HG02938 (cell line): ENCODE measurements around the gene ALKBH2.
"Not testable (repeated sequence)": the region's sequence is repeated elsewhere in the genome, so short reads cannot be mapped to it uniquely, and the experiment has no call there.

ENCODE experiments used
- ATAC-seq: cut with Tn5 transposase; IDR thresholded peaks from one replicate; pipeline ENCODE4 v1.9.1; 2021; ENCODE audit warnings: mild to moderate bottlenecking, moderate library complexity; ENCODE audit not compliant: unreplicated experiment

Gene ALKBH2

DNA sequence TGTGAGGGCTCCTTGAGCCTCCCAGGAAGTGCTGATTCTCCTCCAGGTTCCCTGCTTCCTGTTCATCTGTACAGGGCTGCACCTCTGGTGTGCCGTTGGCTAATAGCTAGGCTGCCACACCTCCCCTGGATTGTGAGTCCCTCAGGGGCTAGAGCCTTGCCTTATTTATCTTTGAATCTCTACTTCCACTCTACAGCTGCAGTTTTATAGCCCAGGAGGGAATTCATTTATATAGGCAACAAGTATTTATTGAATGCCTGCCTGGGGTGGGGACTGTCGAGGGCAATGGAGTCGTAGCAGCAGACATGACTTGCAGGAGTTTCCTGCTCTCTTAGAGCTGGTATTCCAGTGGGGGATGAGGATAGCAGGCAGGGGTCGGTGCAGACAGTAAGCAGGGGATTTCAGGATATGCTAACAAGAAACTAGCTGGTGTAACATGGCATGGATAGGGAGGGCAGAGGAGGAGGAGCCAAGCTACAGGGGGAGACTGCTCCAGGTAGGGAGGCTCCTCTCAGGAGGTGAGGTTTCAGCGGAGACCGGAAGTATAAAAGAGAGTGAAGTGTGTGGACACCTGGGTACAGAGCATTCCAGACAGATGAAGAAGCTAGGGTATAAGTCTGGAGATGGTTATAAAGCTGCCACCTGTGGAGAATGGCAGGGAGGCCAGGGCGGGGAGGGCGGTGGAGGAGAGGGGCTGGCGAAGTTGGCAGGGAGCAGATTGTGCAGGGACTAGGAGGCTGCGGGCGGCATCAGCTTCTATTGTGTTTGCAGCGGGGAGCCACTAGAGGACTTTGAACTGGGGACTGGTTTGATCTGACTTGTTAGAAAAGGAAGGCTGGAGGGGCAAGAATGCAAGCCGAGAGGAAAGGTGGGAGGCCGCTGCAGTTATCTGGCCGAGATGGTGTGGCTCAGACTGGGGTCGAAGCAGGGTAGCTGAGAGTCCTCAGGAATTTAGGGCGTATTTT lies 23.7 kb downstream of the ALKBH2 start:
- no peak for ATAC-seq

DNA sequence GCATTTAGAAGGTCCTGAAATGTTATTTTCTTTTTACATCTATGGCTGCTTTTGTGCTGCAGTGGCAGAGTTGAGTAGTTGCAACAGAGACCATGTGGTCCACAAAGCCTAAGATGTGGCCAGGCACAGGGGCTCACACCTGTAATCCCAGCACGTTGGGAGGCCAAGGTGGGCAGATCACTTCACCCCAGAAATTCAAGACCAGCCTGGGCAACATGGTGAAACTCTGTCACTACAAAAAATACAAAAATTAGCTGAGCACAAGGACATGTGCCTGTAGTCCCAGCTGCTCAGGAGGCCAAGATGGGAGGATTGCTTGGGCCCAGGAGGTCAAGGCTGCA lies 27.4 kb downstream of the ALKBH2 start:
- no peak for ATAC-seq

- ATAC-seq, result no peak
Measured at GRCh38 chr12:109065154-109065852, 28.0 kb downstream of the ALKBH2 start.

- no peak for ATAC-seq
Measured at GRCh38 chr12:109064143-109064542, 29.1 kb downstream of the ALKBH2 start.

GRCh38 chr12:109058773-109059172 lies 34.5 kb downstream of the ALKBH2 start:
- ATAC-seq, result no peak

DNA sequence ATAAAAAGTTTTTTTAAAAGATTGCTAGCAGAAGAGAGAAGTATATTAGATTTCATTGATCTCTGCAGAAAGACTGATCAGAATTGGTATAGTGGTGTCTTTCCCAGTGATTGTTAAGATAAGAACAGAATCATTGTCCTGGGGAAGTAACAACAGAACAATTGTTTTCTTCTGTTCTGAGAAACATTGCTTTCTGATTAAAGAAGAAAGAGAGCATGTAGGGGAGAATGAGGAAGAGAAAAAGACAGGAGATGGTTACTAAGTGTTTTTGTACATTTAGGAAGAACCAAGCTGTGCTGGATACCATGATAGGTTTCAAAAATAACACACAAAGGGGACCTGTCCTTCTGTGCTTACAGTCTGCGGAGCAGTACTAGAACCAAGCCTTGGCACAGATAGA lies 35.9 kb downstream of the ALKBH2 start:
- no peak for ATAC-seq

DNA sequence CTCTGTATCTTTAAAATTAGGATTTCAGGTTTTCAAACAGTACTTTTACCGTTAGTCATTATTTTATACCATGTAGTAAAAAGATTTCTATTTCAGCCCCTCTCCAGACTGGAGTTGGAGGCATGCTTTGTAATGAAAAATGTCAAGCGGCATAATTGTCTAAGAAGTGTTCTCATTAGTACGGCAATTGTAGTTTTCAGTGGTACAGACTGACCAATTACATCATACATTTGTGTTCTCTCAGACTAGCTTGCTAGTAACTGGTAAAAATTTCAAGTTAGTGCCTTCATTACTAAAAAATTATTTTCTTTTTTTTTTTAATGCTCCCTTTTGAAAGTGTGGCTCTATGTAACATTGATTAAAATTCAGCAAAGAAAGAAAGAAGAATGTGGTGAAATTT lies 36.4 kb downstream of the ALKBH2 start:
- ATAC-seq, result no peak

- no peak for ATAC-seq
Measured at GRCh38 chr12:109054520-109054919, 38.8 kb downstream of the ALKBH2 start.

DNA sequence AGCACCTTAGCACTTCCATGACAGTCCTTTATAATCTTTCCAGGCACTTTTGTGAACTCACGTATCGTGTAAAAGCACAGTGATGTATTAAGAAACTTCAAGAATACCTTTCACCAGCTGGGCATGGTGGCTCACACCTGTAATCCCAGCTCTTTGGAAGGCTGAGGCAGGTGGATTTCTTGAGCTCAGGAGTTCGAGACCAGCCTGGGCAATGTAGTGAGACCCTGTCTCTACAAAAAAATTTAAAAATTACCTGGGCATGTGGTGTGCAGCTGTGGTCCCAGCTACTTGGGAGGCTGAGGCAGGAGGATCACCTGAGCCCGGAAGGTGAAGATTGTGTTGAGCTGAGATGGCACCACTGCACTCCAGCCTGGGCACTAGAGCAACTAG lies 39.2 kb downstream of the ALKBH2 start:
- not testable (repeated sequence) for ATAC-seq

- peak; percentile 47 for ATAC-seq
Measured at GRCh38 chr12:109053382-109054123, 39.7 kb downstream of the ALKBH2 start.

DNA sequence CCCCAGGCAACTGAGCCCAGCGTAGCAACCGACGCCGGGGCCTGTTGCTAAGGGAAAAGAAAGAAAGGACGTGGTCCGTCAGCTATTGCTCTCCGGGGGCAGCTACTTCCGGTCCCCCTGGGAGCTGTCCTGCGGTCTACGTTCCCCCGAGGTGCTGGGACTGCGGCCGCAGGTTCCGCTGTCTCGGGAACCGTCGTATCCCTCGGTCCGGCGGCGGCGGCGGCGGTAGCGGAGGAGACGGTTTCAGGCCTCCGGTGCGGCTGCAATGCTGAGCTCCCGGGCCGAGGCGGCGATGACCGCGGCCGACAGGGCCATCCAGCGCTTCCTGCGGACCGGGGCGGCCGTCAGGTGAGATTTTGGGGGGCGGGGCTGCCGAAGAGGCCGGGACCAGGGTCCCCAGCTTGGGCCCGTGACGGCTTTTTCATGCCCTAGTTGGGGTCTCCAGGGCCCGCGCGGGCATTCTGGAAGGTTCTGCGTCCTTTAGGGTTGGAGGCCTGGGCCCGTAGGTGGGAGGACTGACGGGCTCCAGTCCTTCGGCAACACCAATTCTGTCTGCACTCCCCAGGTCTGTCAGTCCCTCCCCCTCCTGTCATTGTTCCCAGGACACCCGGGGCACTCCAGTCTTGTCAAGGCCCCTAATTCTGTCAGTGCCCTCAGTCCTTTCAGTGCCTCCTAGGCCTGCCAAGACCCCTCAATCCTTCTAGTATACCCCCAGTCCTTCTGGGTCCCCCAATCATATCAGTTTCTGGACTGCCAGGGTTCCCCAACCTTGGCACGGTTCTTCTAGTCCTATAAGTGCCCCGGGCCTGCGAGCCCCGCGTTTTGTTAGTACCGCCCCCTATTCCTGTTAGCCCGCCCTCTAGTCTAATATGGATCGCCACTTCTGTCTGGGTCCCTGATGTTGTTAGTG lies 40.6 kb downstream of the ALKBH2 start, which contains the start of gene USP30:
Gene USP30 (plus strand): TSS at position 163 of the 910 bp plus-strand sequence. CDS start 103 bp downstream, at position 266.
- peak; percentile 66 for ATAC-seq

DNA sequence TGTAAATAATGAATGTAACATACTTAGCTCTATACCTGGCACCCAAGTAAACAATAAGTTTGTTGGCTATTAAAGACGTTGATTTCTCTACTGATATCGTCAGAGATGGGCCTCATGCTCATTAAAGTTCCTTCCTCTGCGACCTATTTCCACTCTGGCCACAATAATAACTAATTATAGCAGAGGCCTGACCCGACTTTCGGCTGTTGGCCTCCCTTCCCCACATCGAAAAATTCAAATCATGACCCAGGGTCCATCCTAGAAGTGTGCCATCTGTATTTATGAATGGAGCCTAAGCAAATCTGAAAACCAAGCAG lies 41.2 kb downstream of the ALKBH2 start:
- ATAC-seq, result no peak

GRCh38 chr12:109049794-109050193 lies 43.5 kb downstream of the ALKBH2 start:
- ATAC-seq, result not testable (repeated sequence)

- ATAC-seq, result not testable (repeated sequence)
Measured at GRCh38 chr12:109048706-109049105, 44.6 kb downstream of the ALKBH2 start.

DNA sequence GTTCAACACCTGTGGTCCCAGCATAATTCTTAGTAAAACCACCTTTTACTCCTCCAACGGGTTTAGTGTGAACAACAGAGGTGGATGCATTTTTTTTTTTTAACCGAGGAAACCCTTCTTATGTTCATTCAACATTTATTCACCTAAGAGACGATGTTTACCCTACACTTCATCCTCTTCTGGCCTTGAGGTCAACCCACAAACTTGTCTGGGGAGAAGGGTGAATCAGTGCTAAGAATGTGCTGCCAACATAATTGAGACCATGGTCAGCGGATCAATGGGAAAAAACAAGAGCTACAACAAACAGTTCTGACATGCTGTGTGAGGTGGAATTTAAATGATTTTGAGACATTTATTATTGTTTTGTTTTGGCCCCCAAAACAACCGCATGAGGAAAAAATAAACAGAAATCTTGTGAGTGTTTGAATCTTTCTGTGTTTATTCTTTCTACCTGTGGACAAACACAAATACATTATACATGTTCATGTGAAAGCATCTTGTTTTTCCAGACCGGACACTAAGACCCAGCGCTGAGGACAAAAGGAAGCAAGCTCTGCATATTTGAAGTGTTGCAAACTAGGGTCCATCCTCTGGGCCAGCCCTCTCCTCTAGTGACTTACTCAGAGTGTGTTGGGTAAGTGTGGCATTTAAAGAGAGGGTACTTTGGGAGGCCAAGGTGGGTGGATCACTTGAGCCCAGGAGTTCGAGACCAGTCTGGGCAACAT lies 46.0 kb downstream of the ALKBH2 start:
- ATAC-seq, result no peak

- no peak for ATAC-seq
Measured at GRCh38 chr12:109044241-109044640, 49.0 kb downstream of the ALKBH2 start.
